PC-3 (cell line): ENCODE measurements around the gene ERBB2.
"Not testable (repeated sequence)": the region's sequence is repeated elsewhere in the genome, so short reads cannot be mapped to it uniquely, and the experiment has no call there.

Source experiments
- EZH2phosphoT487 ChIP-seq: fragments of 300-600 bp; sonication (generic); IDR thresholded peaks from 2 replicates; pipeline ENCODE4 v1.6.1; 2018; ENCODE audit warnings: mild to moderate bottlenecking, antibody characterized with exemption, low read length, borderline replicate concordance
- TF ChIP-seq, protein P1 (sequence below): fragments of 300-600 bp; sonication (generic); conservative IDR thresholded peaks from 2 replicates; pipeline ENCODE4 v1.5.1; 2017; ENCODE audit warnings: antibody characterized with exemption, low read depth, mild to moderate bottlenecking, low read length

DNA sequence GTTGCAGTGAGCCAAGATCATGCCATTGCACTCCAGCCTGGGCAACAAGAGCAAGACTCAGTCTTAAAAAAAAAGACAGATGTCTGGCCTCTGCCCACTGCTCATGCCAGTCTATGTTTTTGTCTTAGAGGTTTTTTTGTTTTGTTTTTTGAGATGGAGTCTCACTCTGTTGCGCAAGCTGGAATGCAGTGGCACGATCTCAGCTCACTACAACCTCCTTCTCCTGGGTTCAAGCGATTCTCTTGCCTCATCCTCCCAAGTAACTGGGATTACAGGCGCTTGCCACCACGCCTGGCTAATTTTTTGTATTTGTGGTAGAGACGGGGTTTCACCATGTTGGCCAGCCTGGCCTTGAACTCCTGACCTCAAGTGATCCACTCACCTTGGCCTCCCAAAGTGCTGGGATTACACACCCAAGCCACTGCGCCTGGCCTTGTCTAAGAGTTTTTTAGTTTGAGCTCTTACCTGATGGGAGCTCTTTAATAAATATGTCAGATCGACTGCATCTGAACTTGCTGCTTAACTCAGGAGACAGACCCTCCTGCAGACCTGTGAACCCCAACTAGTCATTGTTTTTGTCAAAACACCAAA is 48.7 kb downstream of the ERBB2 start:
- TF ChIP-seq, protein P1, sequence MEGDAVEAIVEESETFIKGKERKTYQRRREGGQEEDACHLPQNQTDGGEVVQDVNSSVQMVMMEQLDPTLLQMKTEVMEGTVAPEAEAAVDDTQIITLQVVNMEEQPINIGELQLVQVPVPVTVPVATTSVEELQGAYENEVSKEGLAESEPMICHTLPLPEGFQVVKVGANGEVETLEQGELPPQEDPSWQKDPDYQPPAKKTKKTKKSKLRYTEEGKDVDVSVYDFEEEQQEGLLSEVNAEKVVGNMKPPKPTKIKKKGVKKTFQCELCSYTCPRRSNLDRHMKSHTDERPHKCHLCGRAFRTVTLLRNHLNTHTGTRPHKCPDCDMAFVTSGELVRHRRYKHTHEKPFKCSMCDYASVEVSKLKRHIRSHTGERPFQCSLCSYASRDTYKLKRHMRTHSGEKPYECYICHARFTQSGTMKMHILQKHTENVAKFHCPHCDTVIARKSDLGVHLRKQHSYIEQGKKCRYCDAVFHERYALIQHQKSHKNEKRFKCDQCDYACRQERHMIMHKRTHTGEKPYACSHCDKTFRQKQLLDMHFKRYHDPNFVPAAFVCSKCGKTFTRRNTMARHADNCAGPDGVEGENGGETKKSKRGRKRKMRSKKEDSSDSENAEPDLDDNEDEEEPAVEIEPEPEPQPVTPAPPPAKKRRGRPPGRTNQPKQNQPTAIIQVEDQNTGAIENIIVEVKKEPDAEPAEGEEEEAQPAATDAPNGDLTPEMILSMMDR, result not testable (repeated sequence)
- TF ChIP-seq EZH2phosphoT487, result not testable (repeated sequence)
